Trophoblast cell (in vitro differentiated cells and primary cell): ENCODE data around the gene CDC20.

Experiments used
- DNase-seq, 2 donors: peaks; one replicate each; pipeline ENCODE4 v3.0.0-alpha.2; 2016
- H2AFZ ChIP-seq: 2 replicates; pipeline ENCODE4 v1.6.1; 2013; ENCODE audit warnings: low read length, moderate library complexity, mild to moderate bottlenecking; ENCODE audit not compliant: insufficient read depth, poor library complexity
- H2AK5ac ChIP-seq: 2 replicates; pipeline ENCODE4 v1.6.1; 2013; ENCODE audit warnings: mild to moderate bottlenecking, low read length
- H2BK120ac ChIP-seq: 2 replicates; pipeline ENCODE4 v1.6.1; 2013; ENCODE audit warnings: low read length, mild to moderate bottlenecking, moderate library complexity; ENCODE audit not compliant: insufficient read depth, poor library complexity
- H2BK12ac ChIP-seq: 2 replicates; pipeline ENCODE4 v1.6.1; 2013; ENCODE audit warnings: mild to moderate bottlenecking, low read length, moderate library complexity
- H2BK5ac ChIP-seq: 2 replicates; pipeline ENCODE4 v1.6.1; 2013; ENCODE audit warnings: low read length, low read depth, moderate library complexity, mild to moderate bottlenecking; ENCODE audit not compliant: poor library complexity
- H3K14ac ChIP-seq: 2 replicates; pipeline ENCODE4 v1.6.1; 2013; ENCODE audit warnings: mild to moderate bottlenecking, low read length
- H3K18ac ChIP-seq: 2 replicates; pipeline ENCODE4 v1.6.1; 2013; ENCODE audit warnings: mild to moderate bottlenecking, low read length
- H3K23ac ChIP-seq: 2 replicates; pipeline ENCODE4 v1.6.1; 2013; ENCODE audit warnings: low read length
- H3K27ac ChIP-seq: 2 replicates; pipeline ENCODE4 v1.5.1; 2013; ENCODE audit warnings: low read depth, mild to moderate bottlenecking, inconsistent platforms, low read length, moderate library complexity
- H3K27me3 ChIP-seq: 2 replicates; pipeline ENCODE4 v1.6.1; 2013; ENCODE audit warnings: inconsistent platforms, mild to moderate bottlenecking, low read length, moderate library complexity; ENCODE audit not compliant: insufficient read depth
- H3K36me3 ChIP-seq, 2 experiments: 1 replicate in 1 of 2; 2 replicates in 1 of 2; pipeline ENCODE4 v1.6.1; 2013; ENCODE audit warnings: low read length in 2 of 2, mild to moderate bottlenecking in 2 of 2, moderate library complexity in 1 of 2; ENCODE audit not compliant: insufficient read depth in 2 of 2, control insufficient read depth in 1 of 2
- H3K4ac ChIP-seq: 2 replicates; pipeline ENCODE4 v1.6.1; 2013; ENCODE audit warnings: low read depth, mild to moderate bottlenecking, low read length, moderate library complexity
- H3K4me1 ChIP-seq, 2 experiments: 1 replicate in 1 of 2; 2 replicates in 1 of 2; pipeline ENCODE4 v1.6.1; 2013; ENCODE audit warnings: low read length in 2 of 2, mild to moderate bottlenecking in 2 of 2, moderate library complexity in 1 of 2; ENCODE audit not compliant: insufficient read depth in 2 of 2, control insufficient read depth in 1 of 2
- H3K4me2 ChIP-seq: 2 replicates; pipeline ENCODE4 v1.6.1; 2013; ENCODE audit warnings: inconsistent platforms, mild to moderate bottlenecking, low read length, moderate library complexity
- H3K4me3 ChIP-seq: 2 replicates; pipeline ENCODE4 v1.5.1; 2013; ENCODE audit warnings: mild to moderate bottlenecking, low read depth, low read length, inconsistent platforms
- H3K79me1 ChIP-seq: one replicate; pipeline ENCODE4 v1.6.1; 2013; ENCODE audit warnings: low read length
- H3K79me2 ChIP-seq: 2 replicates; pipeline ENCODE4 v1.6.1; 2013; ENCODE audit warnings: low read length, mild to moderate bottlenecking; ENCODE audit not compliant: control insufficient read depth, insufficient read depth, poor library complexity
- H3K9ac ChIP-seq: 2 replicates; pipeline ENCODE4 v1.6.1; 2013; ENCODE audit warnings: mild to moderate bottlenecking, low read length
- H3K9me3 ChIP-seq: 2 replicates; pipeline ENCODE4 v1.6.1; 2013; ENCODE audit warnings: low read depth, mild to moderate bottlenecking, control low read depth, inconsistent platforms, low read length; ENCODE audit not compliant: insufficient read depth
- H4K12ac ChIP-seq: 2 replicates; pipeline ENCODE4 v1.6.1; 2013; ENCODE audit warnings: low read depth, mild to moderate bottlenecking, low read length, moderate library complexity
- H4K8ac ChIP-seq: 2 replicates; pipeline ENCODE4 v1.6.1; 2013; ENCODE audit warnings: low read depth, mild to moderate bottlenecking, low read length, moderate library complexity
- H4K91ac ChIP-seq: one replicate; pipeline ENCODE4 v1.6.1; 2013; ENCODE audit warnings: low read depth, mild to moderate bottlenecking, low read length, moderate library complexity
- WGBS: extraction: QIAGEN DNeasy Blood & Tissue Kit; methylation state at CpG from one replicate; pipeline ENCODE4 v1.1.7; 2013; ENCODE audit warnings: missing lambda C conversion rate; ENCODE audit not compliant: insufficient read length, insufficient coverage; ENCODE audit errors: extremely low coverage; 5-methylcytosine and 5-hydroxymethylcytosine counted together

CDC20 gene

DNA sequence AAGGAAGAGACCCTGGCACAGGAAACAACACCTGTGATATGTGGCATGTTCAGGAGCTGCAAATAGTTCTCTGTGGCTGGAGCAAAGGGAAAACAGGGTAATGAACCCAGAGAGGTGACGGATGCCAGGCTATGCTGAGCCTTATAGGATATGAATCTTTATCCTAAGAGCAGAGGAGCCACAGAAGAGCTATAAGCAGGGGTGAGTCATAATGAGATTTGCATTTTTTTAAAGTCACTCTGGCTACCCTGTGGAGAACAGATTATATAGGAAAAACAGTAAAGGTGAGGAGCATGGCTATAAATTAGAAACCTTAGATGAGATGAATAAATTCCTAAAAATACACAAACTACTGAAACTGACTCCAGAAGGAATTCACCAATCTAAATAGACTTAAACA lies 34.0 kb upstream of the CDC20 start:
- Histone ChIP-seq H3K79me2 (no peaks in the 10 kb centered on the region), H3K4me2 (no peak overlapping the region), H3K18ac (no peak overlapping the region), H2AFZ (no peak overlapping the region), H4K12ac (no peak overlapping the region), H3K4ac (no peak overlapping the region), H3K27ac (no peak overlapping the region), H3K36me3 (no peaks in the 10 kb centered on the region), H3K4me3 (no peak overlapping the region), H3K4me1 (peaks cover 5 to 6% of the 10 kb centered on the region in 2 experiments), H2BK5ac (no peak overlapping the region), H2BK120ac (no peak overlapping the region), H3K14ac (no peak overlapping the region), H3K9ac (no peak overlapping the region), H4K91ac (no peak overlapping the region), H3K9me3 (no peaks in the 10 kb centered on the region), H3K79me1 (no peaks in the 10 kb centered on the region), H2AK5ac (no peak overlapping the region), H2BK12ac (no peak overlapping the region), H3K27me3 (no peaks in the 10 kb centered on the region), H4K8ac (no peak overlapping the region), H3K23ac (no peak overlapping the region)
- no CpG with 5 or more reads among the region's 1 CpG for WGBS
- DNase-seq = no peak

DNA sequence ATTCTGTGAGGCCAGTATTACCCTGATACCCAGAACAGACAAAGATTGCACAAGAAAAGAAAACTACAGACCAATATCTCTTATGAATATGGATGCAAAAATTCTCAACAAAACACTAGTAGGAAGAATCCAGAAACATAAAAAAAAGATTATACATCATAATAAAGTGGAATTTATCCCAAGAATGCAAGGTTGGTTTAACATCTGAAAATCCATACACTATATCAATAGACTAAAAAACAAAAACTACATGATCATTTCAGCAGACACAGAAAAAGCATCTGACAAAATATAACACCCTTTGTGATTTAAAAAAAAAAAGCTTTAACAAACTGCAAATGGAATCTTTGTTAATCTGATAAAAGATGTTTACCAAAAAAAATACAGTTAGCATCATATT lies 33.4 kb upstream of the CDC20 start:
- no peak overlapping the region for H3K18ac ChIP-seq

DNA sequence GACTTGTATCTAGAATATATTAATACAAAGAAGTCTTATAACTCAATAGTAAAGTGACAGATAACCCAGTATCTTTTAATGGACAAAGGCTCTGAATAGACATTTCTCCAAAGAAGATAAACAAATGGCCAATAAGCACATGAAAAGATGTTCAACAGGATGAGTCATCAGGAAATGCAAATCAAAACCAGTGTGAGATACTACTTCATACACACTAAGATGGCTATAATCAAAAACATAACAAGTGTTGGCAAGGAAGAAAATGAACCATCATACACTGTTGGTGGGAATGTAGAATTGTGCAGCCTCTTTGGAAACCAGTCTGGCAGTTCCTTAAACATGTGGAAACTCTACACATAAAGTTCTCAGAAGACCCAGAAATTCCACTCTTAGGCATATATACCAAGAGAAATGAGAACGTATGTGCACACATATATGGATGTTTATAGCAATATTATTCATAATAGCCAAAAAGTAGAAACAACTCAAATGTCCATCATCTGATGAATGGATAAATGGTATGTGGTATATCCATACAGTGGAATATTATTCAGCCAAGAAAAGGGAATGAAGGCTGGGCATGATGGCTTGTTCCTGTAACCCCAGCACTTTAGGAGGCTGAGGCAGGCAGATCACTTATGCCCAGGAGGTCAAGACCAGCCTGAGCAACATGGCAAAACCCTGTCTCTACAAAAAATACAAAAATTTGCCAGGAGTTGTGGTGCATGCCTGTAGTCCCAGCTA lies 31.1 kb upstream of the CDC20 start:
- Histone ChIP-seq H4K12ac (no peak overlapping the region), H3K79me2 (no peaks in the 10 kb centered on the region), H2BK12ac (no peak overlapping the region), H2AK5ac (no peak overlapping the region), H3K79me1 (no peaks in the 10 kb centered on the region), H3K9me3 (no peaks in the 10 kb centered on the region), H3K4me2 (no peak overlapping the region), H2BK120ac (no peak overlapping the region), H3K9ac (no peak overlapping the region), H4K91ac (no peak overlapping the region), H3K4me1 (peaks cover 11 to 14% of the 10 kb centered on the region in 2 experiments), H2BK5ac (no peak overlapping the region), H3K18ac (no peak overlapping the region), H3K4me3 (no peak overlapping the region), H3K27ac (no peak overlapping the region), H3K36me3 (no peaks in the 10 kb centered on the region), H3K23ac (no peak overlapping the region), H2AFZ (no peak overlapping the region), H4K8ac (no peak overlapping the region), H3K14ac (no peak overlapping the region), H3K27me3 (no peaks in the 10 kb centered on the region), H3K4ac (no peak overlapping the region)
- DNase-seq = no peak
- WGBS = no CpG with 5 or more reads among the region's 1 CpG

More for the DNA sequence above, 33.4 kb upstream of the CDC20 start:
- no peak overlapping the region for H3K4ac ChIP-seq
- no peaks in the 10 kb centered on the region for H3K9me3 ChIP-seq
- no peak overlapping the region for H4K8ac ChIP-seq
- no peak overlapping the region for H3K4me3 ChIP-seq
- H3K27me3 ChIP-seq = no peaks in the 10 kb centered on the region
- H3K4me2 ChIP-seq = no peak overlapping the region
- no peaks in the 10 kb centered on the region for H3K79me2 ChIP-seq
- H2BK120ac ChIP-seq = no peak overlapping the region
- no peak overlapping the region for H3K27ac ChIP-seq
- peaks cover 11% of the 10 kb centered on the region in 2 experiments for H3K4me1 ChIP-seq
- no peaks in the 10 kb centered on the region for H3K79me1 ChIP-seq
- H2BK5ac ChIP-seq = no peak overlapping the region
- H3K23ac ChIP-seq = no peak overlapping the region
- H2AK5ac ChIP-seq = no peak overlapping the region
- H3K14ac ChIP-seq = no peak overlapping the region
- no peak overlapping the region for H4K91ac ChIP-seq
- DNase-seq = no peak
- no peak overlapping the region for H2AFZ ChIP-seq
- no peak overlapping the region for H2BK12ac ChIP-seq
- H4K12ac ChIP-seq = no peak overlapping the region
- no peaks in the 10 kb centered on the region for H3K36me3 ChIP-seq
- H3K9ac ChIP-seq = no peak overlapping the region

DNA sequence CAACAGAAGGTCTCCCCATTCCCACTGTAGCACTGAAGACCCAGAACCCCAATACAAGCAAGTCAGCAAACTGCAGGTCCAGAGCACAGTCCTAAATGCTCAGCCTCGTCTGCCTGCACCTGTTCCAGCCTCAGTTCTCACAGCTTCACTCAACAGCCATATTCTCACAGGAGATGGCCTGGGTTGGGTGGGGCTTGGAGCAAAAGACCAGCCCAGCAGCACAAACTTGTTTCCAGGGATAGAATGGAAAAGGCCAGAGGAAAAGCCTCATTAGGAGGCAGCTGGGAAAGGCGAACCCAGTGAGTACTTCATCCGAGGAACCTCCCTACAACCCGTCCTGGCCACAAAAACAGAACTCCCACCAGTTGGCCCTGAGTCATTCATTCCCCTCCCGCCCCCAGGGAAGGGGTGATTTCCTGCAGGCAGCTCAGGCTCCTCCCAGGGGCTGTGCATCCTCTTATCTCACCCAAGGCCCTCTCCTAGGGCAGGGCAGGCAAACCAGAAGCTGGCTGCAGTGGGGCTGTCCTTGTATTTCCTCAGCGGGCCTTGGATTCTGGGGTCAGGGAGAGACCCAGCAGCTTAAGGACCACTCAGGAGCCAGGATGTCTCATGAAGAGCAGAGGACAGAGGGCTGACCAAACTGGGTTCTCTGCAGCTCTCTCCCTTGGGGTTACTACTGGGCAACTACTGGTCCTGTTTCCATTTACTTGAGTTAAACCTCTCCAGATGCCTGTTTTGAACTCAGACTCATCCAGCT lies 28.6 kb upstream of the CDC20 start:
- Histone ChIP-seq H4K91ac (no peak overlapping the region), H3K14ac (no peak overlapping the region), H2BK120ac (no peak overlapping the region), H3K9me3 (no peaks in the 10 kb centered on the region), H3K79me2 (no peaks in the 10 kb centered on the region), H3K27ac (no peak overlapping the region), H3K27me3 (no peaks in the 10 kb centered on the region), H3K4me3 (no peak overlapping the region), H2AFZ (no peak overlapping the region), H3K79me1 (no peaks in the 10 kb centered on the region), H3K4me1 (peaks cover 11 to 14% of the 10 kb centered on the region in 2 experiments), H4K8ac (no peak overlapping the region), H3K4me2 (no peak overlapping the region), H2BK5ac (no peak overlapping the region), H3K9ac (no peak overlapping the region), H3K18ac (no peak overlapping the region), H3K4ac (no peak overlapping the region), H3K23ac (no peak overlapping the region), H4K12ac (no peak overlapping the region), H2AK5ac (no peak overlapping the region), H3K36me3 (no peaks in the 10 kb centered on the region), H2BK12ac (no peak overlapping the region)
- DNase-seq = peak; percentile 9 to 20
- no CpG with 5 or more reads among the region's 6 CpGs for WGBS
